HEK293T (cell line): Measurements from ENCODE around the gene SPSB3.

Experiments used
- BHLHE40 ChIP-seq: fragments of 450-650 bp; IDR thresholded peaks from 2 replicates; pipeline ENCODE4 v1.6.1; 2016; ENCODE audit warnings: mild to moderate bottlenecking, moderate library complexity, borderline replicate concordance
- FOXM1 ChIP-seq: fragments of 450-650 bp; IDR thresholded peaks from 2 replicates; pipeline ENCODE4 v1.6.1; 2017; ENCODE audit warnings: mild to moderate bottlenecking, borderline replicate concordance

- TF ChIP-seq FOXM1: no peak
- no peak for TF ChIP-seq BHLHE40
Measured at GRCh38 chr16:1818873-1819525, 36.6 kb upstream of the SPSB3 start.
